RWPE1 (cell line): ENCODE data around the gene UVRAG.

Source experiments
- CTCF ChIA-PET: fragments of 350-600 bp; sonication (Branson Sonifier 250); formaldehyde crosslinking; extraction: SDS; loops from one replicate; lab custom pipeline; 2021; lab: Yijun Ruan, JAX
- POLR2A ChIA-PET: fragments of 400-600 bp; formaldehyde crosslinking; extraction: SDS; loops from one replicate; lab custom pipeline; 2020; ENCODE audit warnings: antibody characterized with exemption; ENCODE audit not compliant: low non-redundant PET; lab: Yijun Ruan, JAX
- DNase-seq: peaks from one replicate; pipeline ENCODE4 v3.0.0; 2012; ENCODE audit warnings: low spot score
- H3K27ac ChIP-seq: fragments of 450-650 bp; 2 replicates; pipeline ENCODE4 v1.5.1; 2017
- CTCF ChIP-seq: fragments of 450-650 bp; conservative IDR thresholded peaks from 2 replicates; pipeline ENCODE4 v1.5.1; 2017; ENCODE audit warnings: low read depth, mild to moderate bottlenecking

The UVRAG gene

GRCh38 chr11:76174330-76174729 is 359.3 kb downstream of the UVRAG start:
- CTCF ChIA-PET: interaction anchor here (0.5 kb wide), 1 partner anchor 15 kb away, joined by 4 read pairs; no protein-coding TSS in a partner anchor
- no peak for TF ChIP-seq CTCF
- DNase-seq: no peak
- H3K27ac ChIP-seq: no peak overlapping the region
- POLR2A ChIA-PET: no interaction called here

DNA sequence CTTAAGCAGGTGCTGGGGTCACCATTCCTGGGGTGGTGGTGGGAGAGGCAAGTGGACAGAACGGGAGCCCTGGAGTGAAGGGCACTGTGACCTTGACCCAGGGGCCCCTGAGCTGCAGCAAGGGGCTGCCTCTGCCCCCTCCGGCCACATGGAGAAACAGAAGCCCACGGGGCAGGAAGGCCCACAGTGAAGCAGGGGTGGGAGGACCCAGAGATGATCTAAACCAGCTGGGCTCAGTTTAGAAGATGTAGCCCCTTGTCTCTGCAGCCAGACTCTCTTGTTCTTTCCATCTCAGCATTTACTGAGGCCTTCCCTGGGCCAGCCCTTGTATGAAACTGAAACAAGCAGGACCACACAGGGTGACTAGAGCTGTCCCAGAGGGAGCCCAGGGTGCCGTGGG is 360.8 kb downstream of the UVRAG start:
- ChIA-PET CTCF (no interaction called here), POLR2A (no interaction called here)
- H3K27ac ChIP-seq: no peak overlapping the region
- TF ChIP-seq CTCF: no peak
- DNase-seq: no peak

GRCh38 chr11:76176463-76176862 is 361.5 kb downstream of the UVRAG start:
- CTCF ChIA-PET: no interaction called here
- POLR2A ChIA-PET: no interaction called here

DNA sequence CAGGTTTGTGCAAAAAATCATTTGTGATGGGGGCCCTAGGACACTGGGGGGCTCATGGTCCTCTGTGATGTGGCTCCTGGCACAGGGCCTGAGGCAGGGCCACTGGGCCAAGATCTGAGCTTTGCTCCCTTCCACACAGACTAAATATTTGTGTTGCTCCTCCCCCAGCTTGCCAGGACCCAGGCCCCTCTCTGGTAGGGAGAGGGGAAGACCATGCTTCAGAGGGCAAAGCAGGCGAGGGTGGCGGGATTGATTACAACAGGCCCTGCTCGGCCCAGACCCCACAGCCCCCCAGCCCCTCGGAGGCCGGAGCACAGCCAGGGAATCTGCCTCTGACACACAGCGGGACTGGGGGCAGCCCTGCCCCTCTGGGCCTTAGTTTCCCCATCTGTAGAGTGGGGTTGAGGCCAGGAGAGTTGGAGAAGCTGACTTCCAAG is 362.3 kb downstream of the UVRAG start:
- H3K27ac ChIP-seq: no peak overlapping the region

More at GRCh38 chr11:76176463-76176862, 361.5 kb downstream of the UVRAG start:
- TF ChIP-seq CTCF: no peak
- H3K27ac ChIP-seq: no peak overlapping the region
- no peak for DNase-seq

GRCh38 chr11:76179147-76179546 is 364.1 kb downstream of the UVRAG start:
- ChIA-PET POLR2A (no interaction called here), CTCF (no interaction called here)
- H3K27ac ChIP-seq: no peak overlapping the region
- no peak for DNase-seq
- TF ChIP-seq CTCF: no peak

More for the DNA sequence above, 362.3 kb downstream of the UVRAG start:
- ChIA-PET POLR2A (no interaction called here), CTCF (no interaction called here)
- DNase-seq: no peak
- no peak for TF ChIP-seq CTCF

GRCh38 chr11:76181371-76181770 is 366.4 kb downstream of the UVRAG start:
- ChIA-PET POLR2A (no interaction called here), CTCF (no interaction called here)
- TF ChIP-seq CTCF: no peak
- no peak overlapping the region for H3K27ac ChIP-seq
- no peak for DNase-seq
